Measurements from ENCODE around the gene AMER3. TPM values are rescaled to one million over a fixed set of nuclear protein-coding genes. Genes with fewer than 3 reads are reported as not detected.

AMER3 gene
- polyA plus RNA-seq, 1 experiment = not detected

DNA sequence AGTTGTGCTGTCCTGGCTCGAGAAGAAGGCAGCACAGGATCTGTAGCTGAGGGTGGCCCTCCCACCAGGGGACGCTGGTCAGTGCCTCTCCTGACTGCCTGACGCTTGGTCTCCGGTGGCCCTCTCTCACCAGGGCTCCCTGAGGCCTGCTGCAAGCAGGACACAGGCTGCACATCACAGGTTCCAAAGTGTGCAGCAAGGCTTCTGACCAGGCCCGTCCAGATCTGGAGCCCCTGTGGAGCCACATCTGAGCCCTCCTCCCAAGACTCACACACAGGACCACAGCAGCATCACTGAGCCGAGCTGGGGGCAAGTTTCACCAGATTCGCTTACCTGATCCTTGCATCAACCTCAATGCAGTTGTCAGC is 12.1 kb downstream of the AMER3 start:
- no peak for DNase-seq (ENCODE audit: low read depth, low spot score)
- ChIA-PET CTCF (no interaction called here), POLR2A (no interaction called here)
- H3K27me3 ChIP-seq (ENCODE audit: control insufficient read depth, insufficient read depth, low read length) = peaks cover 2% of the 10 kb centered on the region
- no peak overlapping the region for H3K27ac ChIP-seq (ENCODE audit: low read depth, low read length)
- H3K4me3 ChIP-seq (ENCODE audit: low read depth, low read length) = no peak overlapping the region
- H3K9me3 ChIP-seq (ENCODE audit: control insufficient read depth, insufficient read depth, low read length) = peaks cover 3% of the 10 kb centered on the region; the same call in 1 of the 2 replicates
- TF ChIP-seq, protein P1, sequence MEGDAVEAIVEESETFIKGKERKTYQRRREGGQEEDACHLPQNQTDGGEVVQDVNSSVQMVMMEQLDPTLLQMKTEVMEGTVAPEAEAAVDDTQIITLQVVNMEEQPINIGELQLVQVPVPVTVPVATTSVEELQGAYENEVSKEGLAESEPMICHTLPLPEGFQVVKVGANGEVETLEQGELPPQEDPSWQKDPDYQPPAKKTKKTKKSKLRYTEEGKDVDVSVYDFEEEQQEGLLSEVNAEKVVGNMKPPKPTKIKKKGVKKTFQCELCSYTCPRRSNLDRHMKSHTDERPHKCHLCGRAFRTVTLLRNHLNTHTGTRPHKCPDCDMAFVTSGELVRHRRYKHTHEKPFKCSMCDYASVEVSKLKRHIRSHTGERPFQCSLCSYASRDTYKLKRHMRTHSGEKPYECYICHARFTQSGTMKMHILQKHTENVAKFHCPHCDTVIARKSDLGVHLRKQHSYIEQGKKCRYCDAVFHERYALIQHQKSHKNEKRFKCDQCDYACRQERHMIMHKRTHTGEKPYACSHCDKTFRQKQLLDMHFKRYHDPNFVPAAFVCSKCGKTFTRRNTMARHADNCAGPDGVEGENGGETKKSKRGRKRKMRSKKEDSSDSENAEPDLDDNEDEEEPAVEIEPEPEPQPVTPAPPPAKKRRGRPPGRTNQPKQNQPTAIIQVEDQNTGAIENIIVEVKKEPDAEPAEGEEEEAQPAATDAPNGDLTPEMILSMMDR (IDR thresholded peaks at IDR 0.05; ENCODE audit: low read depth, low read length) = no peak

DNA sequence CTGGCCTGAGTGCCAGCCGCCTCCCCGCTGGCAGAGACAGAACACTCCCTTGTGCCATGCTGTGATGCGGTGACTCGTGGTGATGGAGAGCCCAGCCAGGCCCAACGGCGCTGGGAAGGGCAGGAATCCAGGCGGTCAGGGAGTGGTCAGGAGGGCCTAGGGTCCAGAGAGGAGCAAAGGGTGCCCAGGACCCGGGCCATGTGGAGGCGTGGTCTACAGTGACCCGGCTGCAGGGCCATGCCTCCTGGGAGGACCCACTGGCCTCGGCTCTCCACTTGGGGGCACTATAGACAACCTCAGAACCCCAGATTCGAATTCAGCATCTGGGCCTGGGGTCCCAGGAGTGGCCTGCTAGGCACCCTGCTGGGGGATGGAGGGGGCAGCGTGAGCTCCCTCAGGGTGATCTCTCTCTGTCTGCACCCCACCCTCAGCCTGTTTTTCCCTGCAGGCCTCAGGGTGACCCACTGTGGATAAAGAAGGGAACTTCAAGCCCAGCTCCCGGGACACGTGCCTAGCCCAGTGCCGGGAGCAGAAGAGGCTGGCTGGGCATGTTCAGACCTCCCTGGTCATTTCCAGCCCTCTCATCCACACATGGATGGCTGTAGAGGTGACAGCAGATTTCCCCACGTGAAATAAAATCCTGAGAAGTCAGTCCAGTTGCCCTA is 13.0 kb downstream of the AMER3 start:
- H3K27ac ChIP-seq (ENCODE audit: low read depth, low read length) = no peak overlapping the region
- TF ChIP-seq, protein P1 (IDR thresholded peaks at IDR 0.05; ENCODE audit: low read depth, low read length) = no peak
- H3K27me3 ChIP-seq (ENCODE audit: control insufficient read depth, insufficient read depth, low read length) = peaks cover 2% of the 10 kb centered on the region
- no peaks in the 10 kb centered on the region; the same call in 1 of the 2 replicates for H3K9me3 ChIP-seq (ENCODE audit: control insufficient read depth, insufficient read depth, low read length)
- DNase-seq (ENCODE audit: low read depth, low spot score) = no peak
- CTCF ChIA-PET = no interaction called here
- no peak overlapping the region for H3K4me3 ChIP-seq (ENCODE audit: low read depth, low read length)
- POLR2A ChIA-PET = no interaction called here

DNA sequence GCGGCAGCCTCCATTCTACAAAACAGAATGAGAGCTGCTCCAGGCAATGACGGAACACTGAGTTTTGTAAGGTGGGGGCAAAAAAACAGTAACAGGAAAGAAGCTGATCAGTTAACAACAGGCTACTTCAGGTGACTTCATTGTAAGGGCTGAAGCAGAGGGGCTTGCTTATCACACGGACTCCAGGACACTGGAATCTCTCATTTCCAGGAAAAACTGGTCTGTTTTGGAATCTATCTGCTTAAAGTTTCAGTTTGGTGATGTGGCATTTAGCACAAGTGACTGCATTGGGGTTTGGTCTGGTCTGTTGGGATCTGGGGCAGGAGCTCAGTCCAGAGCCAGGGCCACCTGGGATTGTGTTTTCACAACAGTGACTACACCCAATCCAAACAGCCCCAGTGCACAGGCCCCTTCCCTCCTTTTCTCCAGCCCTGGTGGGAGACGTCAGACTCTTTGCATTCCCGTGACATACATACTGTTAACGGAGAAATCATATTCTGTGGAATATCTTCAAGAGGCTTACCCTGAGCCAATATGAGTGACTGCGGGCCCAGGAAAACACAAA is 14.1 kb downstream of the AMER3 start:
- ChIA-PET POLR2A (no interaction called here), CTCF (no interaction called here)
- TF ChIP-seq, protein P1 (IDR thresholded peaks at IDR 0.05; ENCODE audit: low read depth, low read length) = no peak
- DNase-seq (ENCODE audit: low read depth, low spot score) = no peak
- peaks cover 2% of the 10 kb centered on the region for H3K27me3 ChIP-seq (ENCODE audit: control insufficient read depth, insufficient read depth, low read length)
- H3K27ac ChIP-seq (ENCODE audit: low read depth, low read length) = no peak overlapping the region
- no peaks in the 10 kb centered on the region for H3K9me3 ChIP-seq (ENCODE audit: control insufficient read depth, insufficient read depth, low read length)
- no peak overlapping the region for H3K4me3 ChIP-seq (ENCODE audit: low read depth, low read length)

DNA sequence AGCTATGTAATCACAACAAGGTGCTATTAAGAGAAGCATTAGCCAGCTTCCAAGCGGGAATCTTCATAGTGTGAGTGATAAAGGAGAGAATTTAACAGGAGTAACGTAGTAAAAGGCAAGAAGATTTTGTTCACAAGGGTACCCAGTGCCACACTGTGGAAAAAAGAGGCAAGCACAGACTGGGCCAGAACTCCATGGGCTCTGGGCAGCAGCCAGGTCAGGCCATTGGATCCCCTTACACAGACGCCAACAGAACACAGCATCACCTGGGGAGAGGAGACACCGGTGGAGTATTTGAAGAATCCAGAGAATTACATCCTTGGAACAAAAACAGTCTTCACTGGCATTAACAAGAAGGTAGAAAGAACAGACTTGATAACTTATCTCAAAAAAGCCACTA is 21.2 kb downstream of the AMER3 start:
- ChIA-PET CTCF (no interaction called here), POLR2A (no interaction called here)
- TF ChIP-seq, protein P1 (IDR thresholded peaks at IDR 0.05; ENCODE audit: low read depth, low read length) = no peak
- no peaks in the 10 kb centered on the region for H3K9me3 ChIP-seq (ENCODE audit: control insufficient read depth, insufficient read depth, low read length)
- DNase-seq (ENCODE audit: low read depth, low spot score) = no peak
- H3K27ac ChIP-seq (ENCODE audit: low read depth, low read length) = no peak overlapping the region
- no peak overlapping the region for H3K4me3 ChIP-seq (ENCODE audit: low read depth, low read length)
- H3K27me3 ChIP-seq (ENCODE audit: control insufficient read depth, insufficient read depth, low read length) = no peaks in the 10 kb centered on the region

DNA sequence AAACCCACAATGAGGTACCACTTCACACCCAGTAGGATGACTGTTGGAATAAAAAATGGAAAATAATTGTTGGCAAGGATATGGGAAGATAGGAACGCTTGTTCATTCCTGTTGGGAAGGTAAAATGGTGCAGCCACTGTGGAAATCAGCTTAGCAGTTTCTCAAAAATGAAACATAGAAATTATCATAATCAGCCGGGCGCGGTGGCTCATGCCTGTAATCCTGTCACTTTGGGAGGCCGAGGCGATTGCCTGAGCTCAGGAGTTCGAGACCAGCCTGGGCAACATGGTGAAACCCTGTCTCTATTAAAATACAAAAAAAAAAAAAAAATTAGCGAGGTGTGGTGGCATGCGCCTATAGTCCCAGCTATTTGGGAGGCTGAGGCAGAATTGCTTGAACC is 23.4 kb downstream of the AMER3 start:
- Histone ChIP-seq H3K4me3 (ENCODE audit: low read depth, low read length) (no peak overlapping the region), H3K27me3 (ENCODE audit: control insufficient read depth, insufficient read depth, low read length) (no peaks in the 10 kb centered on the region), H3K9me3 (ENCODE audit: control insufficient read depth, insufficient read depth, low read length) (no peaks in the 10 kb centered on the region), H3K27ac (ENCODE audit: low read depth, low read length) (no peak overlapping the region)
- ChIA-PET CTCF (no interaction called here), POLR2A (no interaction called here)
- TF ChIP-seq, protein P1 (IDR thresholded peaks at IDR 0.05; ENCODE audit: low read depth, low read length) = no peak
- DNase-seq (ENCODE audit: low read depth, low spot score) = no peak

Measured in AG04450 (cell line).